ENCODE measurements around the gene MVP.

MVP gene

GRCh38 chr16:29804455-29805231 is 15.6 kb upstream of the MVP start:
- DNase-seq, result no peak

GRCh38 chr16:29805232-29806098 is 14.8 kb upstream of the MVP start:
- peak; percentile 98 for DNase-seq

- peak; percentile 80 for DNase-seq
These were observed 14.1 kb upstream of the MVP start, which contains the start of gene MAZ for GRCh38 chr16:29806099-29806579. MAZ (plus strand) TSS chr16:29806529; CDS start chr16:29806702, 173 bp downstream.

GRCh38 chr16:29806641-29807425 is 13.4 kb upstream of the MVP start:
- peak; percentile 58 for DNase-seq

- peak; percentile 83 for DNase-seq
These were observed 12.6 kb upstream of the MVP start for GRCh38 chr16:29807426-29808218.

GRCh38 chr16:29808219-29808900 is 11.9 kb upstream of the MVP start:
- DNase-seq, result no peak

GRCh38 chr16:29809031-29809747 is 11.1 kb upstream of the MVP start:
- no peak for DNase-seq

GRCh38 chr16:29809850-29810698 is 10.2 kb upstream of the MVP start:
- DNase-seq, result no peak

GRCh38 chr16:29810699-29811169 is 9.5 kb upstream of the MVP start:
- DNase-seq, result no peak

GRCh38 chr16:29811170-29811895 is 8.9 kb upstream of the MVP start:
- DNase-seq, result peak; percentile 68

GRCh38 chr16:29811896-29812665 is 8.2 kb upstream of the MVP start, which contains the start of gene PRRT2:
PRRT2 (plus strand) TSS chr16:29812193; CDS start chr16:29813055, 862 bp downstream.
- peak; percentile 57 for DNase-seq

- DNase-seq, result no peak
These were observed 7.3 kb upstream of the MVP start for GRCh38 chr16:29812754-29813643.

- no peak for DNase-seq
These were observed 6.4 kb upstream of the MVP start for GRCh38 chr16:29813644-29814562.

GRCh38 chr16:29814592-29814991 is 5.7 kb upstream of the MVP start:
- no peak for DNase-seq

GRCh38 chr16:29815032-29815721 is 5.1 kb upstream of the MVP start:
- peak; percentile 57 for DNase-seq

Data from stimulated activated CD4-positive, alpha-beta T cell treated with anti-CD3 and anti-CD28 coated beads, Interleukin-12 subunit alpha, Interleukin-12 subunit beta, amount 100 ng/mL, for 4 hours (primary cell).